H1 (cell line): ENCODE results near the gene PUS7L. TPM values are rescaled to one million over a fixed set of nuclear protein-coding genes. Genes with fewer than 3 reads are reported as not detected.
A peak's percentile ranks its signal among the peaks of the same experiment; 100 is the strongest.

Experiments used
- CTCF ChIA-PET: fragments of 300-600 bp; sonication (Branson Sonifier 250); formaldehyde crosslinking; loops from one replicate; lab custom pipeline; 2021; ENCODE audit not compliant: partially characterized antibody; lab: Charles Lee
- POLR2A ChIA-PET: fragments of 300-600 bp; sonication (Branson Sonifier 250); formaldehyde crosslinking; loops from one replicate; lab custom pipeline; 2021; ENCODE audit warnings: inconsistent platforms; ENCODE audit not compliant: partially characterized antibody; lab: Charles Lee
- DNase-seq, 2 experiments: peaks; one replicate each; pipeline versions ENCODE4 v3.0.0 to v3.0.0-alpha.2; 2010 to 2022; ENCODE audit warnings: low spot score in 2 of 2, low read depth in 1 of 2, mixed read lengths in 1 of 2
- FAIRE-seq: peaks from 2 replicates; lab custom pipeline; 2011; peaks lifted over from hg19 to GRCh38; lab: Jason Lieb, UNC
- H2AFZ ChIP-seq: 2 replicates; pipeline ENCODE4 v1.8.1; 2012; ENCODE audit warnings: low read length, inconsistent platforms
- H2AK5ac ChIP-seq: 2 replicates; pipeline ENCODE4 v1.6.1; 2013; ENCODE audit warnings: low read depth, low read length
- H2BK120ac ChIP-seq: replicated peaks from 2 replicates; pipeline ENCODE3; 2013; ENCODE audit warnings: low read depth, low read length, inconsistent platforms
- H2BK12ac ChIP-seq: 2 replicates; pipeline ENCODE4 v1.6.1; 2013; ENCODE audit warnings: low read depth, low read length
- H2BK15ac ChIP-seq: 2 replicates; pipeline ENCODE4 v1.6.1; 2013; ENCODE audit warnings: low read length
- H2BK20ac ChIP-seq: 2 replicates; pipeline ENCODE4 v1.6.1; 2013; ENCODE audit warnings: low read length
- H2BK5ac ChIP-seq: 2 replicates; pipeline ENCODE4 v1.6.1; 2013; ENCODE audit warnings: low read depth, low read length
- H3K14ac ChIP-seq: 2 replicates; pipeline ENCODE4 v1.6.1; 2013; ENCODE audit warnings: inconsistent platforms; ENCODE audit not compliant: insufficient read length
- H3K18ac ChIP-seq: 2 replicates; pipeline ENCODE4 v1.6.1; 2013; ENCODE audit warnings: low read length; ENCODE audit errors: extremely low read depth
- H3K23ac ChIP-seq: 2 replicates; pipeline ENCODE4 v1.6.1; 2013; ENCODE audit warnings: inconsistent platforms; ENCODE audit not compliant: insufficient read length
- H3K23me2 ChIP-seq: 2 replicates; pipeline ENCODE4 v1.6.1; 2013; ENCODE audit warnings: low read depth, low read length
- H3K27ac ChIP-seq: 2 replicates; pipeline ENCODE4 v1.6.1; 2011; ENCODE audit warnings: low read depth, low read length, inconsistent platforms
- H3K27me3 ChIP-seq, 4 experiments: replicated peaks in 1 of 4; 1 replicate in 1 of 4; 2 replicates in 3 of 4; pipeline versions ENCODE4 v1.6.1 to v1.8.1; 2011 to 2013; ENCODE audit warnings: low read length in 3 of 4, mild to moderate bottlenecking in 3 of 4, inconsistent platforms in 2 of 4, mixed read lengths in 2 of 4, moderate library complexity in 1 of 4; ENCODE audit not compliant: control insufficient read depth in 3 of 4, insufficient read depth in 3 of 4; ENCODE audit errors: extremely low read depth in 1 of 4
- H3K36me3 ChIP-seq, 4 experiments: 2 replicates each; pipeline versions ENCODE4 v1.6.1 to v1.8.1; 2011 to 2013; ENCODE audit warnings: mild to moderate bottlenecking in 4 of 4, low read length in 3 of 4, moderate library complexity in 2 of 4, control low read depth in 1 of 4, inconsistent platforms in 1 of 4; ENCODE audit not compliant: insufficient read depth in 4 of 4, control insufficient read depth in 2 of 4
- H3K4ac ChIP-seq: replicated peaks from 2 replicates; pipeline ENCODE3; 2013; ENCODE audit warnings: low read length, low read depth, mixed read lengths, inconsistent platforms; ENCODE audit not compliant: insufficient read length
- H3K4me1 ChIP-seq, 4 experiments: replicated peaks in 1 of 4; 1 replicate in 1 of 4; 2 replicates in 3 of 4; pipeline versions ENCODE4 v1.6.1 to v1.8.1; 2011 to 2013; ENCODE audit warnings: low read length in 3 of 4, inconsistent platforms in 2 of 4, mixed read lengths in 1 of 4; ENCODE audit not compliant: insufficient read depth in 4 of 4, control insufficient read depth in 3 of 4
- H3K4me2 ChIP-seq, 2 experiments: 2 replicates each; pipeline versions ENCODE4 v1.6.1 to v1.8.1; 2011 to 2013; ENCODE audit warnings: low read depth in 2 of 2, low read length in 2 of 2, control low read depth in 1 of 2, inconsistent platforms in 1 of 2, mild to moderate bottlenecking in 1 of 2; ENCODE audit not compliant: insufficient read depth in 1 of 2
- H3K4me3 ChIP-seq, 4 experiments: fragments of 200-600, 300-600 bp in 1 of 4; sonication (generic), shearing (Covaris generic), sonication (Bioruptor Twin) in 1 of 4; 2 replicates each; pipeline versions ENCODE4 v1.5.1 to v1.8.1; 2011 to 2016; ENCODE audit warnings: low read length in 4 of 4, low read depth in 3 of 4, control low read depth in 2 of 4, inconsistent platforms in 2 of 4, mild to moderate bottlenecking in 2 of 4, mixed read lengths in 1 of 4, moderate library complexity in 1 of 4; ENCODE audit not compliant: insufficient read depth in 2 of 4; ENCODE audit errors: extremely low read depth in 1 of 4
- H3K56ac ChIP-seq: replicated peaks from 2 replicates; pipeline ENCODE3; 2013; ENCODE audit warnings: low read depth, mild to moderate bottlenecking, mixed read lengths, low read length, inconsistent platforms; ENCODE audit not compliant: insufficient read length
- H3K79me1 ChIP-seq: 2 replicates; pipeline ENCODE4 v1.6.1; 2013; ENCODE audit warnings: low read depth, low read length, control low read depth
- H3K79me2 ChIP-seq, 2 experiments: 2 replicates each; pipeline versions ENCODE4 v1.6.1 to v1.8.1; 2012 to 2013; ENCODE audit warnings: low read length in 2 of 2, mild to moderate bottlenecking in 2 of 2, inconsistent platforms in 1 of 2; ENCODE audit not compliant: insufficient read depth in 2 of 2, control insufficient read depth in 1 of 2
- H3K9ac ChIP-seq, 4 experiments: replicated peaks in 1 of 4; 1 replicate in 1 of 4; 2 replicates in 3 of 4; pipeline versions ENCODE4 v1.6.1 to v1.8.1; 2011 to 2013; ENCODE audit warnings: low read depth in 3 of 4, low read length in 3 of 4, control low read depth in 2 of 4, mild to moderate bottlenecking in 2 of 4, moderate library complexity in 2 of 4, inconsistent platforms in 1 of 4; ENCODE audit errors: extremely low read depth in 1 of 4
- H3K9me3 ChIP-seq, 2 experiments: 2 replicates each; pipeline versions ENCODE4 v1.6.1 to v1.8.1; 2012 to 2013; ENCODE audit warnings: mild to moderate bottlenecking in 2 of 2, moderate library complexity in 2 of 2, control low read depth in 1 of 2, inconsistent platforms in 1 of 2, low read depth in 1 of 2, low read length in 1 of 2, mixed read lengths in 1 of 2; ENCODE audit not compliant: insufficient read depth in 2 of 2
- H4K20me1 ChIP-seq, 2 experiments: replicated peaks in 1 of 2; 2 replicates each; pipeline versions ENCODE3 to v1.8.1; 2011 to 2013; ENCODE audit warnings: inconsistent platforms in 2 of 2, low read length in 2 of 2, mild to moderate bottlenecking in 1 of 2; ENCODE audit not compliant: insufficient read depth in 2 of 2, control insufficient read depth in 1 of 2
- H4K5ac ChIP-seq: 2 replicates; pipeline ENCODE4 v1.6.1; 2013; ENCODE audit warnings: low read length, low read depth, mixed read lengths, inconsistent platforms; ENCODE audit not compliant: insufficient read length
- H4K8ac ChIP-seq: 2 replicates; pipeline ENCODE4 v1.8.0; 2013; ENCODE audit warnings: mild to moderate bottlenecking, moderate library complexity, low read length, inconsistent platforms; ENCODE audit not compliant: insufficient read depth; ENCODE audit errors: extremely low read depth
- H4K91ac ChIP-seq: replicated peaks from 2 replicates; pipeline ENCODE3; 2013; ENCODE audit warnings: low read length, mixed read lengths, inconsistent platforms; ENCODE audit not compliant: insufficient read length
- BACH1 ChIP-seq: IDR thresholded peaks from 2 replicates; pipeline ENCODE4 v1.6.1; 2012; ENCODE audit warnings: low read length, improper control_type of control experiment
- CBX8 ChIP-seq: fragments of 300-800, 300-1000 bp; sonication (generic); IDR thresholded peaks from 2 replicates; pipeline ENCODE4 v1.7.1; 2016; ENCODE audit warnings: low read depth, low read length, borderline replicate concordance
- CREB1 ChIP-seq: IDR thresholded peaks from 2 replicates; pipeline ENCODE4 v1.6.1; 2012; ENCODE audit warnings: inconsistent platforms
- CTBP2 ChIP-seq: IDR thresholded peaks from 2 replicates; pipeline ENCODE4 v1.7.0; 2011; ENCODE audit warnings: borderline replicate concordance, mild to moderate bottlenecking, moderate library complexity, mixed read lengths, low read length; ENCODE audit not compliant: insufficient read depth, insufficient read length
- EGR1 ChIP-seq: IDR thresholded peaks from 2 replicates; pipeline ENCODE4 v1.6.1; 2011; ENCODE audit warnings: low read depth, low read length, borderline replicate concordance
- EP300 ChIP-seq, 2 experiments: IDR thresholded peaks; 1 replicate in 1 of 2; 2 replicates in 1 of 2; pipeline ENCODE4 v1.6.1; 2011 to 2012; ENCODE audit warnings: low read depth in 2 of 2, low read length in 2 of 2, mild to moderate bottlenecking in 2 of 2, borderline replicate concordance in 1 of 2, inconsistent platforms in 1 of 2, moderate library complexity in 1 of 2
- EZH2 ChIP-seq: fragments of 200-600 bp; sonication (generic); IDR thresholded peaks from 2 replicates; pipeline ENCODE4 v1.7.1; 2012; ENCODE audit warnings: low read depth, mild to moderate bottlenecking, moderate library complexity, low read length, inconsistent platforms; ENCODE audit not compliant: severe bottlenecking
- RAD21 ChIP-seq, 2 experiments: IDR thresholded peaks in 1 of 2; conservative IDR thresholded peaks in 1 of 2; 2 replicates each; pipeline ENCODE4 v1.6.1; 2011; ENCODE audit warnings: low read depth in 2 of 2, low read length in 2 of 2, improper control_type of control experiment in 1 of 2, inconsistent platforms in 1 of 2, mild to moderate bottlenecking in 1 of 2, moderate library complexity in 1 of 2
- RFX5 ChIP-seq: IDR thresholded peaks from 2 replicates; pipeline ENCODE4 v1.6.1; 2011; ENCODE audit warnings: low read depth, low read length, improper control_type of control experiment, borderline replicate concordance
- SIN3A ChIP-seq, 2 experiments: IDR thresholded peaks in 1 of 2; conservative IDR thresholded peaks in 1 of 2; 2 replicates each; pipeline ENCODE4 v1.6.1; 2011 to 2012; ENCODE audit warnings: low read length in 2 of 2, improper control_type of control experiment in 1 of 2, low read depth in 1 of 2, mild to moderate bottlenecking in 1 of 2
- SP1 ChIP-seq: IDR thresholded peaks from 2 replicates; pipeline ENCODE4 v1.6.1; 2011; ENCODE audit warnings: low read depth, low read length
- SUZ12 ChIP-seq: fragments of 200-600 bp; sonication (generic); IDR thresholded peaks from 2 replicates; pipeline ENCODE4 v1.6.1; 2012; ENCODE audit warnings: mild to moderate bottlenecking, inconsistent platforms, low read length, moderate library complexity, mixed read lengths
- YY1 ChIP-seq: IDR thresholded peaks from 2 replicates; pipeline ENCODE4 v1.6.1; 2011; ENCODE audit warnings: low read depth, mild to moderate bottlenecking, low read length
- polyA plus RNA-seq, 7 experiments: library from polyadenylated mRNA; depleted of rRNA in 3 of 7; stranded (reverse) in 5 of 7; unstranded in 2 of 7; fragments of >200 nt in 5 of 7; fragments of 200-250 nt in 2 of 7; gene quantifications; 1 replicate in 5 of 7; 2 replicates in 1 of 7; 4 replicates in 1 of 7; pipeline versions ENCODE4 v1.2.1 to v1.2.3, GENCODE V29; 2011 to 2013; ENCODE audit warnings: missing spikeins in 2 of 7, mixed read lengths in 2 of 7
- total RNA-seq: library from RNA; stranded (reverse); fragmentation: NEBNext Ultra II Directional; extraction: Animal tissue kit (Norgen Biotek cat#: 25700); gene quantifications from 2 replicates; pipeline ENCODE4 v1.2.1, GENCODE V29; 2021

Gene PUS7L
- total and polyA plus RNA-seq, 2 of the 8 experiments (the other 6 are each of a cell fraction or from before 2014, with no cell fraction given) = 3.6 to 26.8 TPM

- H2AFZ ChIP-seq = no peak overlapping the region
- H4K5ac ChIP-seq = no peak overlapping the region
- no peaks in the 10 kb centered on the region for H4K20me1 ChIP-seq
- no peaks in the 10 kb centered on the region for H3K27me3 ChIP-seq
- no peak overlapping the region for H3K9ac ChIP-seq
- H4K8ac ChIP-seq = no peak overlapping the region
- POLR2A ChIA-PET = no interaction called here
- CTCF ChIA-PET = interaction anchor here (3.1 kb wide), 1 partner anchor 12 kb away, joined by 15 read pairs; no protein-coding TSS in a partner anchor
- H3K4ac ChIP-seq = no peak overlapping the region
- no peak overlapping the region for H2BK5ac ChIP-seq
- no peak overlapping the region for H2BK12ac ChIP-seq
- H3K18ac ChIP-seq = no peak overlapping the region
- no peaks in the 10 kb centered on the region for H3K9me3 ChIP-seq
- H3K79me1 ChIP-seq = no peaks in the 10 kb centered on the region
- H3K36me3 ChIP-seq = no peaks in the 10 kb centered on the region
- peak overlapping the region; percentile 38; the same call in 1 of the 2 replicates for H3K27ac ChIP-seq
- no peak overlapping the region for H3K56ac ChIP-seq
- no peak overlapping the region for H2AK5ac ChIP-seq
- H3K79me2 ChIP-seq = no peaks in the 10 kb centered on the region
- H3K4me2 ChIP-seq = no peak overlapping the region; a peak in 1 of 4 replicates
- H3K4me1 ChIP-seq = peaks cover 0 to 14% (median 6%) of the 10 kb centered on the region in 4 experiments; a peak in 5 of 7 replicates
- H3K4me3 ChIP-seq = no peak overlapping the region
- no peak for DNase-seq
- no peak for FAIRE-seq
- H3K14ac ChIP-seq = no peak overlapping the region
- H2BK15ac ChIP-seq = no peak overlapping the region
- no peak overlapping the region for H4K91ac ChIP-seq
- no peak overlapping the region for H3K23ac ChIP-seq
- no peak overlapping the region for H2BK120ac ChIP-seq
- no peak overlapping the region for H2BK20ac ChIP-seq
- H3K23me2 ChIP-seq = no peaks in the 10 kb centered on the region
- TF ChIP-seq CBX8 (no peak), BACH1 (no peak), RAD21 (IDR thresholded peaks at IDR 0.05 in 1 of 2, conservative IDR thresholded peaks at IDR 0.05 in 1 of 2; ENCODE audit: low read depth in 2 of 2, low read length in 2 of 2) (no peak), EZH2 (no peak), CREB1 (no peak), YY1 (no peak), CTBP2 (no peak), EGR1 (no peak), EP300 (IDR thresholded peaks at IDR 0.05; ENCODE audit: borderline replicate concordance in 1 of 2, low read depth in 2 of 2, low read length in 2 of 2) (no peak), SIN3A (conservative IDR thresholded peaks at IDR 0.05 in 1 of 2, IDR thresholded peaks at IDR 0.05 in 1 of 2; ENCODE audit: low read depth in 1 of 2, low read length in 2 of 2) (no peak), RFX5 (no peak), SP1 (no peak), SUZ12 (no peak)
These were observed 5.9 kb upstream of the PUS7L start for GRCh38 chr12:43764528-43764927.
